GM19395 (cell line): ENCODE results near the gene GCKR.

Source experiments
- ATAC-seq: cut with Tn5 transposase; IDR thresholded peaks from one replicate; pipeline ENCODE4 v1.9.1; 2021; ENCODE audit warnings: mild to moderate bottlenecking, moderate library complexity; ENCODE audit not compliant: unreplicated experiment

The GCKR gene

DNA sequence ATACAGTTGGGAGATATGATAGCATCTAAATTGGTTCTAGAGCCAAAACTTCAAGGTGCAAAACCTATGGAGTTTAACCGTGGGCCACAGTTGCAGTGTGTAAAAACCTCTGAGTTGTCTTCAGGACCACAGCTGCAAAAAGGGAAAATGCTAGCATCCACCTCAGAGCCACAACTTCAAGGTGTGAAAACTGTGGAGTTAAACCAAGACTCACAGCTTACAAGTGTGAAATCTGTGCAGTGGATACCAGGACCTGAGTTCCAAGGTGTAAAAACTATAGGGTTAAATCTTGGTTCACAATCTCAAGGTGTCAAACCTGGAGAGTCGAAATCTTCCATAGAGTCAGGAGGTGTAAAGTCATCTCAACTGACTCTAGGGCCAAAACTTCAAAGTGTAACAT, 75.8 kb downstream of the GCKR start:
- no peak for ATAC-seq

DNA sequence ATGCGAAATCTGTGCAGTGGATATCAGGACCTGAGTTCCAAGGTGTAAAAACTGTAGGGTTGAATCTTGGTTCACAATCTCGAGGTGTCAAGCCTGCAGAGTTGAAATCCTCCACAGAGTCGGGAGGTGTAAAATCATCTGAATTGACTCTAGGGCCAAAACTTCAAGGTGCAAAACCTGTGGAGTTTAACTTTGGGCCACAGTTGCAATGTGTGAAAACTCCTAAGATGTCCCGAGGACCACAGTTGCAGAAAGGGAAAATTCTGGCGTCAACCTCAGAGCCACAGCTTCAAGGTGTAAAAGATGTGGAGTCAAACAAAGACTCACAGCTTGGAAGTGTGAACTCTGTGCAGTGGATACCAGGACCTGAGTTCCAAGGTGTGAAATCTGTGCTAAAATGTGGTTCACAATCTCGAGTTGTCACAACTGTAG, 76.4 kb downstream of the GCKR start:
- no peak for ATAC-seq
